Uterus (tissue), 4 donors: ENCODE measurements around the gene SDK2. TPM values are rescaled to one million over a fixed set of nuclear protein-coding genes. Genes with fewer than 3 reads are reported as not detected.

Experiments
- DNase-seq, 2 donors: peaks; one replicate each; pipeline ENCODE4 v3.0.0-alpha.2; 2019 to 2020
- H3K27ac ChIP-seq, 2 donors: fragments of 200-600 bp; sonication (generic); 1 replicate in 1 of 2; 2 replicates in 1 of 2; pipeline ENCODE4 v1.5.1; 2016 to 2018
- H3K27me3 ChIP-seq, 2 donors: fragments of 200-600 bp; sonication (generic); one replicate each; pipeline ENCODE4 v1.5.1; 2018 to 2019; ENCODE audit warnings: control low read depth in 1 of 2
- H3K36me3 ChIP-seq, 2 donors: fragments of 200-600 bp; sonication (generic); one replicate each; pipeline ENCODE4 v1.5.1; 2019; ENCODE audit warnings: control low read depth in 1 of 2
- H3K4me1 ChIP-seq, 2 donors: fragments of 200-600 bp; sonication (generic); one replicate each; pipeline ENCODE4 v1.5.1; 2018 to 2019; ENCODE audit warnings: control low read depth in 1 of 2
- H3K4me3 ChIP-seq, 2 donors: fragments of 200-600 bp; sonication (generic); 1 replicate in 1 of 2; 2 replicates in 1 of 2; pipeline ENCODE4 v1.5.1; 2018 to 2019; ENCODE audit warnings: mild to moderate bottlenecking in 1 of 2
- H3K9me3 ChIP-seq, 2 donors: fragments of 200-600 bp; sonication (generic); one replicate each; pipeline ENCODE4 v1.5.1; 2019; ENCODE audit warnings: control low read depth in 1 of 2
- CTCF ChIP-seq, 4 experiments: fragments of 200-600 bp in 2 of 4; fragments of 450-650 bp in 2 of 4; sonication (generic) in 2 of 4; IDR thresholded peaks; one replicate each; pipeline ENCODE4 v1.5.1; 2016 to 2019; ENCODE audit warnings: antibody characterized with exemption in 4 of 4, mild to moderate bottlenecking in 2 of 4, moderate library complexity in 1 of 4
- POLR2A ChIP-seq, 2 donors: fragments of 450-650 bp; IDR thresholded peaks; one replicate each; pipeline ENCODE4 v1.6.1; 2016; ENCODE audit warnings: antibody characterized with exemption in 2 of 2, mild to moderate bottlenecking in 1 of 2, moderate library complexity in 1 of 2
- intact Hi-C: fragments of 100-400 bp; cut with DNase I; formaldehyde crosslinking; loops from one replicate; pipeline ENCODE4 v1.15.1; 2023; ENCODE audit warnings: low total_unique reads
- total RNA-seq, 4 donors: library from RNA; depleted of rRNA in 3 of 4; stranded (reverse); fragments of >200 nt in 3 of 4; gene quantifications; one replicate each; pipeline versions ENCODE4 v1.1.0 to v1.2.4, GENCODE V29; 2014 to 2023
- donor health status: DM: yes; HTN: yes; CAD: no.

SDK2 gene
- total RNA-seq, 4 donors from 2014 or later, result 1.1 to 5.0 TPM; not detected in 2

DNA sequence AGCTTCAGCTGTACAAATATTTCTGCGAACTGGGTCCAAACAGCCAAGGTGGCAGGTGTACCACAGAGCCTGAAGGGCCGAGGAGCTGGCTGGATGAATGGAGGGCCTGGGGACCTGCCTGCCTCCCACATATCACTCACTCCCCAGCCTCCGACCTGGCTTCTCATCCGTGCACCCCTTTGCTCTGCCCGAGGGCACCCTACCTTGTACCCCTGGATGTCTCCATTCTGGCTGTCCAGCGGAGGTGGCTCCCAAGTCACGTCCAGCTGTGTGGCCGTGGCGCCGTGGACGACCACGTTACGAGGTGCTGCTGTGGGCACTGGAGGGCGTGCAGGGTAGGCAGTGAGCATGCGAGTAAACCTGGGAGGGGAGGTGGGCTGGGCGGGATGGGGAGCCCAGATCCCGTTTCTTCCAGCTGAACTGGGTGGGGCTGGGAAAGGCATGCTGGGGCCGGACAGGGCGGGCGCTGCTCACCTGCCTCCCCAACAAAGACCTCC, 265.2 kb downstream of the SDK2 start:
- Histone ChIP-seq H3K9me3 (no peaks in the 10 kb centered on the region), H3K36me3 (no peaks in the 10 kb centered on the region), H3K4me1 (no peaks in the 10 kb centered on the region), H3K27me3 (no peaks in the 10 kb centered on the region), H3K27ac (no peak overlapping the region), H3K4me3 (no peak overlapping the region)
- no peak for TF ChIP-seq POLR2A (IDR thresholded peaks at IDR 0.05)
- no peak for TF ChIP-seq CTCF (IDR thresholded peaks at IDR 0.05)
- intact Hi-C loops, result no loop called here
- no peak for DNase-seq

GRCh38 chr17:73376636-73377035, 267.6 kb downstream of the SDK2 start:
- H3K36me3 ChIP-seq, result no peaks in the 10 kb centered on the region
- H3K4me1 ChIP-seq, result no peaks in the 10 kb centered on the region
- H3K27ac ChIP-seq, result no peak overlapping the region
- DNase-seq, result no peak
- no peaks in the 10 kb centered on the region for H3K9me3 ChIP-seq
- TF ChIP-seq CTCF (IDR thresholded peaks at IDR 0.05) (no peak), POLR2A (IDR thresholded peaks at IDR 0.05) (no peak)
- intact Hi-C loops, result no loop called here
- no peaks in the 10 kb centered on the region for H3K27me3 ChIP-seq
- no peak overlapping the region for H3K4me3 ChIP-seq

DNA sequence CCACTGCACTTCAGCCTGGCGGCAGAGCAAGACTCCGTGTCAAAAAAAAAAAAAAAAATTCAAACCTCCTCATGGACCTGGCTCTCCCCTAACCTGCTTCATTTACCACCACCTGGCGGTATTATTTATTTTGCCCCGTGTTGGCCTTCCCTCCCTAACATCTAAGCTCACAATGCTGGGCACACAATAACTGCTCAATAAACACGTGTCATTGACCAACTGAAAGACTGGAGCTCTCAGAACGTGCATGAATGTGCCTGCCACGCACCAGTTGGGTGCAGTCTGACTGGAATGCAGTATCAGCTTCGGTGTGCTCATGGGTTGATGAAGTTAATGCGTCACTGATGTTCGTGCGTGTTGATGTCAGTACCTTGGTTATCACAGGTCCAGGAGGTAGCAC, 268.1 kb downstream of the SDK2 start:
- no peaks in the 10 kb centered on the region for H3K36me3 ChIP-seq
- H3K27me3 ChIP-seq, result no peaks in the 10 kb centered on the region
- intact Hi-C loops, result no loop called here
- no peaks in the 10 kb centered on the region for H3K4me1 ChIP-seq
- no peak for DNase-seq
- H3K27ac ChIP-seq, result no peak overlapping the region
- no peaks in the 10 kb centered on the region for H3K9me3 ChIP-seq
- no peak overlapping the region for H3K4me3 ChIP-seq
- no peak for TF ChIP-seq POLR2A (IDR thresholded peaks at IDR 0.05)
- TF ChIP-seq CTCF (IDR thresholded peaks at IDR 0.05), result no peak

- Histone ChIP-seq H3K4me1 (no peaks in the 10 kb centered on the region), H3K4me3 (no peak overlapping the region), H3K27me3 (no peaks in the 10 kb centered on the region), H3K9me3 (no peaks in the 10 kb centered on the region), H3K27ac (no peak overlapping the region), H3K36me3 (no peaks in the 10 kb centered on the region)
- DNase-seq, result no peak
- intact Hi-C loops, result no loop called here
- no peak for TF ChIP-seq POLR2A (IDR thresholded peaks at IDR 0.05)
- TF ChIP-seq CTCF (IDR thresholded peaks at IDR 0.05), result no peak
Observed at GRCh38 chr17:73371836-73372235, 272.4 kb downstream of the SDK2 start.

DNA sequence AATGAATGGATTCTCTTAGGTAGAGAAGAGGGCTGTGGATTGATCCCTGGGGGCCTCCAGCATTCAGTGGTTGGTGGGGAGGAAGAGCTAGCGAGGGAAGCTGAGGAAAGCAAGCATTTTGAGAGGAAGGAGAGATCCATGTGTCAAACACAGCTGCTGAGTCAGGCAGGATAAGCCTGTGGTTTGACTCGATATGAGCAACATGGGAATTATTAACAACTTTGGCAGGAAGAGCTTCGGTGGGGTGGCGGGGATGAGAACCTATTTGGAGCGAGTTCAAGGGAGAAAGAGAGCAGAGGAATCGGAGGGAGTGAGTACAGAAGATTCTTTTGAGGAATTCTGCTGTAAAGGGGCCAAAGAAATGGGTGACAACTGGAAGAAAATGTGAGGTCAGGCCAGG, 273.0 kb downstream of the SDK2 start:
- no peak for DNase-seq
- no peaks in the 10 kb centered on the region for H3K27me3 ChIP-seq
- TF ChIP-seq POLR2A (IDR thresholded peaks at IDR 0.05) (no peak), CTCF (IDR thresholded peaks at IDR 0.05) (no peak)
- H3K4me1 ChIP-seq, result no peaks in the 10 kb centered on the region
- no peaks in the 10 kb centered on the region for H3K9me3 ChIP-seq
- intact Hi-C loops, result no loop called here
- H3K4me3 ChIP-seq, result no peak overlapping the region
- no peaks in the 10 kb centered on the region for H3K36me3 ChIP-seq
- H3K27ac ChIP-seq, result no peak overlapping the region
